Lower lobe of right lung (tissue), 2 donors: Measurements from ENCODE around the gene SORCS2. TPM values are rescaled to one million over a fixed set of nuclear protein-coding genes. Genes with fewer than 3 reads are reported as not detected.

ENCODE experiments used
- ATAC-seq, 2 donors: fragments of 200-7000 bp; cut with Tn5 transposase; one replicate each; pipeline ENCODE4 v1.9.1; 2020 to 2022; ENCODE audit warnings: mild to moderate bottlenecking in 2 of 2, moderate library complexity in 2 of 2
- DNase-seq: peaks from one replicate; pipeline ENCODE4 v3.0.0-alpha.2; 2020
- H3K27ac ChIP-seq: fragments of 200-600 bp; one replicate; pipeline ENCODE4 v1.8.0; 2022
- H3K27me3 ChIP-seq: fragments of 200-600 bp; one replicate; pipeline ENCODE4 v1.8.0; 2022; ENCODE audit warnings: low read depth
- H3K36me3 ChIP-seq: fragments of 200-600 bp; one replicate; pipeline ENCODE4 v1.8.0; 2022; ENCODE audit warnings: mild to moderate bottlenecking
- H3K4me1 ChIP-seq: fragments of 200-600 bp; one replicate; pipeline ENCODE4 v1.8.0; 2022
- H3K4me3 ChIP-seq: fragments of 200-600 bp; one replicate; pipeline ENCODE4 v1.8.0; 2022; ENCODE audit warnings: mild to moderate bottlenecking
- H3K9me3 ChIP-seq: fragments of 200-600 bp; one replicate; pipeline ENCODE4 v1.8.0; 2022
- CTCF ChIP-seq: fragments of 200-600 bp; IDR thresholded peaks from one replicate; pipeline ENCODE4 v1.8.0; 2022; ENCODE audit warnings: antibody characterized with exemption, mild to moderate bottlenecking
- intact Hi-C: fragments of 100-400 bp; cut with DNase I; formaldehyde crosslinking; loops from one replicate; pipeline ENCODE4 v1.11.0; 2022
- total RNA-seq: library from RNA; stranded (reverse); fragmentation: NEBNext Ultra II Directional; extraction: Animal tissue kit (Norgen Biotek cat#: 25700); gene quantifications from one replicate; pipeline ENCODE4 v1.2.1, GENCODE V29; 2021
- donor health status: DM: no; HTN: yes; CAD: no; lungs with severe emphysema.

SORCS2 gene
- total RNA-seq, 1 donor from 2014 or later: 5.8 TPM

- no peaks in the 10 kb centered on the region for H3K36me3 ChIP-seq
- intact Hi-C loops: no loop called here
- H3K9me3 ChIP-seq: no peaks in the 10 kb centered on the region
- no peak for ATAC-seq
- no peak for DNase-seq
- no peaks in the 10 kb centered on the region for H3K4me1 ChIP-seq
- no peak overlapping the region for H3K4me3 ChIP-seq
- no peak overlapping the region for H3K27ac ChIP-seq
- no peak for TF ChIP-seq CTCF
- no peaks in the 10 kb centered on the region for H3K27me3 ChIP-seq
These were observed 306.3 kb downstream of the SORCS2 start for GRCh38 chr4:7498446-7499200.

- Histone ChIP-seq H3K4me3 (no peak overlapping the region), H3K27me3 (no peaks in the 10 kb centered on the region), H3K4me1 (no peaks in the 10 kb centered on the region), H3K27ac (no peak overlapping the region), H3K9me3 (no peaks in the 10 kb centered on the region), H3K36me3 (no peaks in the 10 kb centered on the region)
- DNase-seq (no peak), ATAC-seq (no peak)
- intact Hi-C loops: no loop called here
- no peak for TF ChIP-seq CTCF
These were observed 307.3 kb downstream of the SORCS2 start for GRCh38 chr4:7499661-7500060.

- Histone ChIP-seq H3K4me3 (no peak overlapping the region), H3K36me3 (no peaks in the 10 kb centered on the region), H3K27ac (no peak overlapping the region), H3K27me3 (no peaks in the 10 kb centered on the region), H3K9me3 (no peaks in the 10 kb centered on the region), H3K4me1 (no peaks in the 10 kb centered on the region)
- DNase-seq: no peak
- ATAC-seq: no peak
- intact Hi-C loops: no loop called here
- no peak for TF ChIP-seq CTCF
These were observed 308.1 kb downstream of the SORCS2 start for GRCh38 chr4:7500404-7500803.

GRCh38 chr4:7501314-7501713 lies 309.0 kb downstream of the SORCS2 start:
- no peaks in the 10 kb centered on the region for H3K27me3 ChIP-seq
- ATAC-seq (no peak), DNase-seq (no peak)
- no peaks in the 10 kb centered on the region for H3K9me3 ChIP-seq
- H3K4me3 ChIP-seq: no peak overlapping the region
- H3K36me3 ChIP-seq: no peaks in the 10 kb centered on the region
- H3K4me1 ChIP-seq: no peaks in the 10 kb centered on the region
- no peak overlapping the region for H3K27ac ChIP-seq
- intact Hi-C loops: no loop called here
- TF ChIP-seq CTCF: no peak

GRCh38 chr4:7501873-7502272 lies 309.5 kb downstream of the SORCS2 start:
- TF ChIP-seq CTCF: no peak
- ATAC-seq (no peak), DNase-seq (no peak)
- intact Hi-C loops: no loop called here
- Histone ChIP-seq H3K9me3 (no peaks in the 10 kb centered on the region), H3K27ac (no peak overlapping the region), H3K36me3 (no peaks in the 10 kb centered on the region), H3K4me1 (no peaks in the 10 kb centered on the region), H3K27me3 (no peaks in the 10 kb centered on the region), H3K4me3 (no peak overlapping the region)
